Esophagus squamous epithelium (tissue), 5 donors: ENCODE measurements around the gene TMEM30A. TPM values are rescaled to one million over a fixed set of nuclear protein-coding genes. Genes with fewer than 3 reads are reported as not detected.

Experiments used
- DNase-seq: peaks from one replicate; lab custom pipeline; 2025; lab: John Stamatoyannopoulos, UW
- H3K27ac ChIP-seq, 4 donors: fragments of 200-600 bp; sonication (generic); one replicate each; pipeline ENCODE4 v1.5.1; 2016 to 2019; ENCODE audit warnings: mild to moderate bottlenecking in 1 of 4
- H3K27me3 ChIP-seq, 4 donors: fragments of 200-600 bp; sonication (generic); 1 replicate in 3 of 4; 2 replicates in 1 of 4; pipeline versions ENCODE4 v1.5.1 to v1.6.0; 2017 to 2021; ENCODE audit warnings: antibody characterized with exemption in 1 of 4
- H3K36me3 ChIP-seq, 3 donors: fragments of 200-600 bp; sonication (generic); one replicate each; pipeline ENCODE4 v1.5.1; 2016 to 2019
- H3K4me1 ChIP-seq, 3 donors: fragments of 200-600 bp; sonication (generic); one replicate each; pipeline ENCODE4 v1.5.1; 2017 to 2019
- H3K4me3 ChIP-seq, 4 donors: fragments of 200-600 bp; sonication (generic); 1 replicate in 3 of 4; 2 replicates in 1 of 4; pipeline ENCODE4 v1.5.1; 2016 to 2019; ENCODE audit warnings: mild to moderate bottlenecking in 2 of 4, moderate library complexity in 1 of 4
- H3K9me3 ChIP-seq, 3 donors: fragments of 200-600 bp; sonication (generic); one replicate each; pipeline ENCODE4 v1.5.1; 2016 to 2019
- POLR2A ChIP-seq, 4 donors: fragments of 450-650 bp; IDR thresholded peaks; one replicate each; pipeline ENCODE4 v1.6.1; 2017; ENCODE audit warnings: antibody characterized with exemption in 4 of 4, mild to moderate bottlenecking in 4 of 4, moderate library complexity in 3 of 4
- WGBS, 2 donors: methylation state at CpG; one replicate each; pipeline ENCODE4 v1.1.5; 2018; 5-methylcytosine and 5-hydroxymethylcytosine counted together
- intact Hi-C: fragments of 100-400 bp; cut with DNase I; formaldehyde crosslinking; loops from one replicate; pipeline ENCODE4 v1.15.0; 2022
- total RNA-seq, 4 donors: library from RNA; depleted of rRNA; stranded (reverse); fragments of >200 nt; gene quantifications; one replicate each; pipeline ENCODE4 v1.1.0, GENCODE V29; 2016
- TF ChIP-seq, protein P1 (sequence below), 6 experiments: fragments of 450-650 bp in 4 of 6; fragments of 200-600 bp in 2 of 6; sonication (generic) in 2 of 6; IDR thresholded peaks; one replicate each; pipeline ENCODE4 v1.5.1; 2016 to 2019; ENCODE audit warnings: antibody characterized with exemption in 6 of 6, mild to moderate bottlenecking in 4 of 6, moderate library complexity in 4 of 6
- donor health status: DM: yes; HTN: yes; CAD: no.

Gene TMEM30A
- total RNA-seq, 4 donors from 2014 or later: 51.3 to 97.0 (median 72.3) TPM

DNA sequence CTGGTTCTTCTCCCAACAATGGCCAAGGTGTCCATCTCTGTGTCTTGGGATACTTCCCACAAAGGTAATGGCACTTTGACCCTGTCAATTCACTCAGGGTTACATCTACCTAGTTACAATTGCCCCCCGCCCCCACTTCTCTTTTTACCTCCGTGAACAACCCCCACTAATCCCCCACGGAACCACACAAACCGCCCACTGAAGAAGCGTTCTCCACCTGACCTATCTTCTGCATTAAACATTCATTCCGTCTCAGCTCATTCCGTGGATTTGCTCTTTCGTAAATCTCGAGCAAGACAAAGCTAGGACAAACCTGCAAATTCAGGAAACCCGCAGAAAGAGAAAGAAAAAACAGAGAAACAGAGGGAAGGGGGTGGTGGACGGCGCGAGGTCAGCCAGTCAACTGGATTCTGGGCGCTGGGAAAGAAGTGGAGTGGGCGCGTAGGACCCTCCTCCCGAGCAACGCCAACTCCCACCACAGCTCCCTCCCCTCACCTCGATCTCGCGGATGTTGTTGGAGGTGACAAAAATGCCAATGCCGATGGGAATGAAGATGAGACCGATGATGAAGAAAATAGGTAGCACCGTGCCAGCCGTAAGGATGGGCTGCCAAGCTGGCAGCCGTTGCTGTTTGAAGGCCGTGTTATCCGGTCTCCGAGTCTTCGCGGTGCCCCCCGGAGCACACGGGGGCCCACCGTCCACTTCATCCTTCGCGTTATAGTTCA, 523 bp downstream of the TMEM30A start:
- intact Hi-C loops: no loop called here
- WGBS, 2 donors: 0% methylated on average over 21 to 32 of the region's 36 CpGs

DNA sequence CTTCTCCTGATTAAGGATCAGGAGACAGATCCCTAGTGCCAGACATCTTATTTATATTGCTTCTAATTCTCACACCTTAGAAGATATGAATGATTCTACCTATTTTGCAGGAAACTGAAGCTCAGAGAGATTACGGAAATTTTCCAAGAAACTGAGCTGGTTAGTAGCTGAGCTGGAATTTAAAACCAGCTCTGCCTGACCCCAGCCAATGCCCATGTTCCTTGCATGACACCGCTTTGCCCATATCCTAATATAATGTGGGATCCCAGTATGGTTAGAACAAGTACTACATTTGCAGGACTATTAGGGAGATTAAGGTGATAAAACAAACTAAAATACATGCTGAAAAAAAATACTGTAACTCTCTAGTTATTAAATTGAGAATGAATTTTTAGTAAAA, 1.9 kb downstream of the TMEM30A start:
- no peaks in the 10 kb centered on the region for H3K36me3 ChIP-seq
- TF ChIP-seq, protein P1, sequence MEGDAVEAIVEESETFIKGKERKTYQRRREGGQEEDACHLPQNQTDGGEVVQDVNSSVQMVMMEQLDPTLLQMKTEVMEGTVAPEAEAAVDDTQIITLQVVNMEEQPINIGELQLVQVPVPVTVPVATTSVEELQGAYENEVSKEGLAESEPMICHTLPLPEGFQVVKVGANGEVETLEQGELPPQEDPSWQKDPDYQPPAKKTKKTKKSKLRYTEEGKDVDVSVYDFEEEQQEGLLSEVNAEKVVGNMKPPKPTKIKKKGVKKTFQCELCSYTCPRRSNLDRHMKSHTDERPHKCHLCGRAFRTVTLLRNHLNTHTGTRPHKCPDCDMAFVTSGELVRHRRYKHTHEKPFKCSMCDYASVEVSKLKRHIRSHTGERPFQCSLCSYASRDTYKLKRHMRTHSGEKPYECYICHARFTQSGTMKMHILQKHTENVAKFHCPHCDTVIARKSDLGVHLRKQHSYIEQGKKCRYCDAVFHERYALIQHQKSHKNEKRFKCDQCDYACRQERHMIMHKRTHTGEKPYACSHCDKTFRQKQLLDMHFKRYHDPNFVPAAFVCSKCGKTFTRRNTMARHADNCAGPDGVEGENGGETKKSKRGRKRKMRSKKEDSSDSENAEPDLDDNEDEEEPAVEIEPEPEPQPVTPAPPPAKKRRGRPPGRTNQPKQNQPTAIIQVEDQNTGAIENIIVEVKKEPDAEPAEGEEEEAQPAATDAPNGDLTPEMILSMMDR (IDR thresholded peaks at IDR 0.05): no peak
- TF ChIP-seq POLR2A (IDR thresholded peaks at IDR 0.05): no peak
- peaks cover 0 to 80% (median 32%) of the 10 kb centered on the region in 3 donors for H3K4me1 ChIP-seq
- H3K27me3 ChIP-seq: no peaks in the 10 kb centered on the region
- intact Hi-C loops: no loop called here
- peak overlapping the region in 2 of 4 donors; percentile 13 to 94 for H3K27ac ChIP-seq
- H3K4me3 ChIP-seq: peak overlapping the region; percentile 84 to 97 (median 92)
- WGBS, 2 donors: 41 to 46% methylated on average over 2 of the region's 2 CpGs
- no peaks in the 10 kb centered on the region for H3K9me3 ChIP-seq
- DNase-seq: no peak

More for the DNA sequence above, 523 bp downstream of the TMEM30A start:
- Histone ChIP-seq H3K27ac (peak overlapping the region; percentile 92 to 96 (median 94)), H3K4me1 (peaks cover 0 to 78% (median 30%) of the 10 kb centered on the region in 3 donors), H3K36me3 (no peaks in the 10 kb centered on the region), H3K4me3 (peak overlapping the region; percentile 84 to 97 (median 92)), H3K27me3 (no peaks in the 10 kb centered on the region), H3K9me3 (no peaks in the 10 kb centered on the region)
- no peak for DNase-seq
- TF ChIP-seq POLR2A (IDR thresholded peaks at IDR 0.05): no peak
- TF ChIP-seq, protein P1 (IDR thresholded peaks at IDR 0.05): no peak

DNA sequence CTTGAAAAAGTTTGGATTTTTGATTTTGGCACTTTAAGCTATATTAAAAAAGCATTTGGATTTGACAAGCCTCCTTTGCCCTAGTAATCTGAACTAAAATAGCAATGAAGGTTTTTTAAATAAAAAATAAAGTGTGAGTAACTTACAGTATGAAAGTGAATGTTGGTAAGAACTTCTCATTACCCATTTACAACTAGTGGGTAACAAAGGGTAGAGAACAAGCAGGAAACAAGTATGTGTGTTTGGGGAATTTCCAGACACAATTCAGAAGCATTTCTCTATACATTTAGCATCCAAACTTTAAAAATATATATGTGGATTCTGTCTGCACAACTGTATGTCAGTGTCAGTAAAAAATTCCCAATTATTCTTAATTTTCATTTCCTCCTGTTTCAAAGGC, 2.9 kb downstream of the TMEM30A start:
- Histone ChIP-seq H3K27ac (peak overlapping the region in 1 of 4 donors; percentile 32), H3K4me1 (peaks cover 0 to 80% (median 32%) of the 10 kb centered on the region in 3 donors), H3K4me3 (peak overlapping the region in 3 of 4 donors; percentile 84 to 97 (median 92)), H3K9me3 (no peaks in the 10 kb centered on the region), H3K36me3 (no peaks in the 10 kb centered on the region), H3K27me3 (no peaks in the 10 kb centered on the region)
- no peak for TF ChIP-seq POLR2A (IDR thresholded peaks at IDR 0.05)
- TF ChIP-seq, protein P1 (IDR thresholded peaks at IDR 0.05): no peak
- intact Hi-C loops: no loop called here
- DNase-seq: no peak

DNA sequence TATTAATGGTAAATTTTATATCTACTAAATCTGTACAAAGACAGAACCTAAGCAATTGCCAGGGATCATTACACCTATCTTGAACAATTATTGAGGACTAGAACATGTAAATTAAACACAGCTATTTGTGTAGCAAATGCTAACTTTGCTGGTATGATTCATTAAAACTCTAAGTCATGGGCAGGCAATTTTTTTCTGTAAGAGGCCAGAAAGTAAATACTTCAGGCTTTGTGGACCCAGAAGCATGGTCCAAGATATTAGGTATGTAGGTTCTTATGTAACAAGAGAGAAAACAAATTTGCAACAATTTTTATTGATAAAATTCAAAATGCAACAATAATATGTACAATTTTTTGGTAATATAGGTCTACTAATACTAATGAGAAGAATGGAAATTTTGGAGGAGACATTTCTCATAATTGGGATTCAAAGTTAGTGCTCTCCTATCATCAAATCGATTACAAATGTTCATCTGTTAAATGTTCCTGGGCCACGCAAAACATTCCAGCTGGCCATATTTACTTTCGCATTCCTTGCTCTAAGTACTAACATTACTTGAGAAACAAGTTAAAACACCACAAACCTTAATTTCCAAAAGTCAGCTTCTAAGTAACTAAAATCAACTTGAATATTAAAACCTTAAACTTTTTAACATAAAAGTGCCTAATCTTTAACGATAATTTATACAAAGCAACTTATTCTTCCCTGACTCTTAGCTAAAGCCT, 4.3 kb downstream of the TMEM30A start:
- no peaks in the 10 kb centered on the region for H3K36me3 ChIP-seq
- peaks cover 0 to 76% (median 25%) of the 10 kb centered on the region in 3 donors for H3K4me1 ChIP-seq
- no peak for DNase-seq
- peak overlapping the region in 1 of 4 donors; percentile 9 for H3K4me3 ChIP-seq
- 55 to 71% methylated on average over 4 of the region's 4 CpGs for WGBS, 2 donors
- intact Hi-C loops: no loop called here
- no peaks in the 10 kb centered on the region for H3K27me3 ChIP-seq
- H3K9me3 ChIP-seq: no peaks in the 10 kb centered on the region
- TF ChIP-seq, protein P1 (IDR thresholded peaks at IDR 0.05): no peak
- TF ChIP-seq POLR2A (IDR thresholded peaks at IDR 0.05): no peak
- H3K27ac ChIP-seq: peak overlapping the region in 1 of 4 donors; percentile 8

DNA sequence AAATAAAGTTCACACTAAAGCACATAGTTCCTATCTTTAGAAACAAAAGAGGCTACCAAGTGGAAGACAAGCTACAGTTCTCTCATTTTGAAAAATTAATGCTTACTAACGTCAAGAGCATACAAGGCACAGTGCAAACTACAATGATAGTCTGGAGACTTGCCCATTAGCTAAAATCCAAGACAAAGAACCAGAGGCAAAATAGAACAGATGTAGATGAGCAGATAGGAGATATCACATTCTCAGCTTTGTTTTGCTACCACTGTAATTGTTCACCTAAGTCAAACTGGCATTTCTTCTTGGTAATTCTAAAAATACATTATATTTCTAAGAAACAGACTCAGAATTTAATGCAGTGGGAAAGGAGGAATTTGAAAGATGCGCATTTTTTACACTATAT, 5.2 kb downstream of the TMEM30A start:
- WGBS, 2 donors: 64 to 72% methylated on average over 2 of the region's 2 CpGs
- Histone ChIP-seq H3K27ac (no peak overlapping the region), H3K4me1 (peaks cover 0 to 81% (median 25%) of the 10 kb centered on the region in 3 donors), H3K36me3 (no peaks in the 10 kb centered on the region), H3K4me3 (no peak overlapping the region), H3K27me3 (no peaks in the 10 kb centered on the region), H3K9me3 (no peaks in the 10 kb centered on the region)
- TF ChIP-seq, protein P1 (IDR thresholded peaks at IDR 0.05): no peak
- no peak for TF ChIP-seq POLR2A (IDR thresholded peaks at IDR 0.05)
- no peak for DNase-seq
- intact Hi-C loops: no loop called here
